ENCODE measurements around the gene ERMN.
A peak's percentile ranks its signal among the peaks of the same experiment; 100 is the strongest.

ERMN gene

DNA sequence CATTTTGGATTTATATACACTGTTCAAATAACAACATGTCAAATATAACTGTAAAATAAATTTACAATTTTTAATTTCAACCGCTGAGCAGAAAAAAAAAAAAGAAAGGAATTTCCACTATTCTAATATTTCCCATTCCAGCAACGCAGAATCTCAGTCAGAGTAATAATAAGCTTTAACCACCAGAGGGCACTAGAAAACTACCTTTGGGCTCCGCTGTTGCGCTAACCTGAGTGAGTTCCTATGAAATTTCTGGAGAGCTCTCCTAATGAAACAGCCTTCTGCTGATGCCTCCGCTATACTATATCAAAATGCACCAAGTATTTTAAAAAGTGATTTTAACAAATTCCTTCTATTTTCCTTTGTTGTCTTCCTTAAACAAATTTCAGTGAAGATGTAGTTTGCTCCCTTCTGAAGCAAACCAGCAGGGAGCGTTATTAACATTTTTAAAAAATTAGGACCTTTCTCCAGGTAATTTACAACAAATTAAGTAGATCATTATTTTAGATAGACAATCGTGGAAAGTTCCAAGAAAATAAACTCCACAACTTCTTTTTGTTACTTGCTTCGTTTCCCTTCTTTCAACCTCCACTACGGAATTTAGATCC is 23.0 kb downstream of the ERMN start:
- Histone ChIP-seq H3K4me1 (ENCODE audit: low read depth, poor library complexity, severe bottlenecking) (no peaks in the 10 kb centered on the region), H3K36me3 (ENCODE audit: insufficient read depth) (no peaks in the 10 kb centered on the region), H3K27ac (no peak overlapping the region), H3K9ac (no peak overlapping the region), H2AFZ (ENCODE audit: low read depth) (no peak overlapping the region), H4K20me1 (ENCODE audit: insufficient read depth) (no peaks in the 10 kb centered on the region), H3K27me3 (ENCODE audit: insufficient read depth, low read depth) (no peaks in the 10 kb centered on the region), H3K4me2 (no peak overlapping the region), H3K79me2 (ENCODE audit: insufficient read depth, low read depth) (no peaks in the 10 kb centered on the region), H3K4me3 (IDR thresholded peaks at IDR 0.05; ENCODE audit: insufficient read depth, low read depth, low read length) (no peak overlapping the region)
- peak; percentile 95 for TF ChIP-seq CTCF (conservative IDR thresholded peaks at IDR 0.05; ENCODE audit: low read depth, low read length)

- Histone ChIP-seq H3K79me2 (ENCODE audit: insufficient read depth, low read depth) (no peaks in the 10 kb centered on the region), H4K20me1 (ENCODE audit: insufficient read depth) (no peaks in the 10 kb centered on the region), H3K4me2 (no peak overlapping the region), H3K36me3 (ENCODE audit: insufficient read depth) (no peaks in the 10 kb centered on the region), H3K9ac (no peak overlapping the region), H3K27me3 (ENCODE audit: insufficient read depth, low read depth) (no peaks in the 10 kb centered on the region), H3K4me1 (ENCODE audit: low read depth, poor library complexity, severe bottlenecking) (no peaks in the 10 kb centered on the region), H3K27ac (no peak overlapping the region), H2AFZ (ENCODE audit: low read depth) (no peak overlapping the region), H3K4me3 (IDR thresholded peaks at IDR 0.05; ENCODE audit: insufficient read depth, low read depth, low read length) (no peak overlapping the region)
- no peak for TF ChIP-seq CTCF (conservative IDR thresholded peaks at IDR 0.05; ENCODE audit: low read depth, low read length)
Observed at GRCh38 chr2:157301307-157301706, 24.3 kb downstream of the ERMN start.

DNA sequence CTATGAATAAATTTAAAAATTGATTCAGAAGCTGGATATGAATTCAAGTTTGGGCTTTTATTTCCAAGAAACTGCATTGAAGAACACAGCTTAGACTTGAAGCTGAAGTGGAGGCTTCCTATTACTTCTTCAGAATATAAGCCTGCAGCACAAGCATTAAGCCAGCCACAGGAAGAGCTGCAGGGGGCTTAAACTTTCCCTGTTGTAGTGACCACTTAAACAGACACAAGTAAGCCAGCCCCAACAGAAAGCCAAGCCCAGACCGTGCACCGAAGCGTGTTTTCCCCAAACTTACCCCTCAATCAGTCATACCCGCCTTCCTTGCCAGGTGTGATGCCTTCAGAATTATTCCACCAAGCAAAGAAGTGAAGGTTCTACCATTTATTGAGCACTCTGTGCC is 28.7 kb downstream of the ERMN start:
- TF ChIP-seq CTCF (conservative IDR thresholded peaks at IDR 0.05; ENCODE audit: low read depth, low read length), result no peak
- Histone ChIP-seq H3K27ac (no peak overlapping the region), H3K27me3 (ENCODE audit: insufficient read depth, low read depth) (no peaks in the 10 kb centered on the region)

DNA sequence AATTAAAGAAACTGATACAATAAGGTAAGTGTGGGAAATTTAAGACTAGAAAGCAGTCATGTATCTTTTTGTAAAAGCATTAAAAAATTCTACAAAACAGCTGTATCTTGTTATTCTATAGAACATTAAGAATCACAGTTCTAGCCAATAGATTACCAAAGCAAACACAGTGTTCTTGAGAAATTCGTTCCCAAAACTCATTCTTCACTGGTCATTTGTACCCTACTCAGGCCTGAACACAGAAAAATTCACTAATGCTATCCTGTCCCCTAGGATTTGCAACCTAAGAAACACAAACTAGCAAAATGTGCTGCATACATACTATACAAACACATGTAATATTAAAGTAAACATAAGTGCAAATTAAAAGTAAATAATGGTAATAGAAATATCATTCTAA is 29.1 kb downstream of the ERMN start:
- Histone ChIP-seq H3K27me3 (ENCODE audit: insufficient read depth, low read depth) (no peaks in the 10 kb centered on the region), H2AFZ (ENCODE audit: low read depth) (no peak overlapping the region), H4K20me1 (ENCODE audit: insufficient read depth) (no peaks in the 10 kb centered on the region), H3K4me1 (ENCODE audit: low read depth, poor library complexity, severe bottlenecking) (no peaks in the 10 kb centered on the region), H3K9ac (no peak overlapping the region), H3K4me3 (IDR thresholded peaks at IDR 0.05; ENCODE audit: insufficient read depth, low read depth, low read length) (no peak overlapping the region), H3K79me2 (ENCODE audit: insufficient read depth, low read depth) (no peaks in the 10 kb centered on the region), H3K27ac (no peak overlapping the region), H3K4me2 (no peak overlapping the region), H3K36me3 (ENCODE audit: insufficient read depth) (no peaks in the 10 kb centered on the region)
- TF ChIP-seq CTCF (conservative IDR thresholded peaks at IDR 0.05; ENCODE audit: low read depth, low read length), result no peak

More for the DNA sequence above, 28.7 kb downstream of the ERMN start:
- H3K36me3 ChIP-seq (ENCODE audit: insufficient read depth), result no peaks in the 10 kb centered on the region
- H3K4me2 ChIP-seq, result no peak overlapping the region
- no peak overlapping the region for H3K4me3 ChIP-seq (IDR thresholded peaks at IDR 0.05; ENCODE audit: insufficient read depth, low read depth, low read length)
- H2AFZ ChIP-seq (ENCODE audit: low read depth), result no peak overlapping the region
- no peaks in the 10 kb centered on the region for H4K20me1 ChIP-seq (ENCODE audit: insufficient read depth)
- no peaks in the 10 kb centered on the region for H3K4me1 ChIP-seq (ENCODE audit: low read depth, poor library complexity, severe bottlenecking)
- no peak overlapping the region for H3K9ac ChIP-seq
- no peaks in the 10 kb centered on the region for H3K79me2 ChIP-seq (ENCODE audit: insufficient read depth, low read depth)

Measured in KMS-11 (cell line).